ENCODE data around the gene FNDC3A.

FNDC3A gene

GRCh38 chr13:49040872-49041271 is 65.2 kb downstream of the FNDC3A start:
- H3K9me3 Mint-ChIP-seq, result no peaks in the 10 kb centered on the region
- TF ChIP-seq CTCF (IDR thresholded peaks at IDR 0.05; ENCODE audit: unreplicated experiment in 3 of 3), result no peak
- no peaks in the 10 kb centered on the region for H3K4me1 Mint-ChIP-seq
- peaks cover 7% of the 10 kb centered on the region for H3K36me3 Mint-ChIP-seq (ENCODE audit: low read depth)
- H3K27ac Mint-ChIP-seq, result no peak overlapping the region
- H3K27me3 Mint-ChIP-seq (ENCODE audit: low read depth), result no peaks in the 10 kb centered on the region
- H3K4me3 Mint-ChIP-seq, result no peak overlapping the region

GRCh38 chr13:49042476-49042875 is 66.8 kb downstream of the FNDC3A start:
- no peak overlapping the region for H3K4me3 Mint-ChIP-seq
- no peak for TF ChIP-seq CTCF (IDR thresholded peaks at IDR 0.05; ENCODE audit: unreplicated experiment in 3 of 3)
- no peaks in the 10 kb centered on the region for H3K27me3 Mint-ChIP-seq (ENCODE audit: low read depth)
- H3K4me1 Mint-ChIP-seq, result no peaks in the 10 kb centered on the region
- H3K9me3 Mint-ChIP-seq, result peaks cover 2% of the 10 kb centered on the region
- H3K36me3 Mint-ChIP-seq (ENCODE audit: low read depth), result peaks cover 13% of the 10 kb centered on the region
- no peak overlapping the region for H3K27ac Mint-ChIP-seq

GRCh38 chr13:49044008-49044407 is 68.3 kb downstream of the FNDC3A start:
- Mint-ChIP-seq H3K9me3 (peaks cover 8% of the 10 kb centered on the region), H3K4me1 (no peaks in the 10 kb centered on the region), H3K36me3 (ENCODE audit: low read depth) (peaks cover 18% of the 10 kb centered on the region), H3K27me3 (ENCODE audit: low read depth) (no peaks in the 10 kb centered on the region), H3K27ac (no peak overlapping the region), H3K4me3 (no peak overlapping the region)
- TF ChIP-seq CTCF (IDR thresholded peaks at IDR 0.05; ENCODE audit: unreplicated experiment in 3 of 3), result no peak

GRCh38 chr13:49044836-49045235 is 69.1 kb downstream of the FNDC3A start:
- Mint-ChIP-seq H3K27ac (no peak overlapping the region), H3K4me3 (no peak overlapping the region), H3K9me3 (peaks cover 11% of the 10 kb centered on the region), H3K4me1 (no peaks in the 10 kb centered on the region), H3K27me3 (ENCODE audit: low read depth) (no peaks in the 10 kb centered on the region), H3K36me3 (ENCODE audit: low read depth) (peaks cover 20% of the 10 kb centered on the region)
- no peak for TF ChIP-seq CTCF (IDR thresholded peaks at IDR 0.05; ENCODE audit: unreplicated experiment in 3 of 3)

GRCh38 chr13:49046002-49046401 is 70.3 kb downstream of the FNDC3A start:
- Mint-ChIP-seq H3K4me1 (no peaks in the 10 kb centered on the region), H3K27ac (no peak overlapping the region), H3K9me3 (peaks cover 21% of the 10 kb centered on the region), H3K4me3 (no peak overlapping the region), H3K27me3 (ENCODE audit: low read depth) (no peaks in the 10 kb centered on the region), H3K36me3 (ENCODE audit: low read depth) (peaks cover 31% of the 10 kb centered on the region)
- TF ChIP-seq CTCF (IDR thresholded peaks at IDR 0.05; ENCODE audit: unreplicated experiment in 3 of 3), result no peak

- H3K9me3 Mint-ChIP-seq, result peaks cover 25% of the 10 kb centered on the region
- H3K27me3 Mint-ChIP-seq (ENCODE audit: low read depth), result no peaks in the 10 kb centered on the region
- TF ChIP-seq CTCF (IDR thresholded peaks at IDR 0.05; ENCODE audit: unreplicated experiment in 3 of 3), result no peak
- H3K36me3 Mint-ChIP-seq (ENCODE audit: low read depth), result peaks cover 34% of the 10 kb centered on the region
- no peak overlapping the region for H3K27ac Mint-ChIP-seq
- no peaks in the 10 kb centered on the region for H3K4me1 Mint-ChIP-seq
- no peak overlapping the region for H3K4me3 Mint-ChIP-seq
Observed at GRCh38 chr13:49046519-49046918, 70.8 kb downstream of the FNDC3A start.
